Measurements from ENCODE around the gene FLNB. TPM values are rescaled to one million over a fixed set of nuclear protein-coding genes. Genes with fewer than 3 reads are reported as not detected.
A peak's percentile ranks its signal among the peaks of the same experiment; 100 is the strongest.

The FLNB gene
- total RNA-seq, 2 donors from 2014 or later: 96.9 to 139 TPM

GRCh38 chr3:58072763-58073130, 64.5 kb downstream of the FLNB start:
- DNase-seq (ENCODE audit: low spot score): no peak
- Histone ChIP-seq H3K36me3 (peaks cover 5% of the 10 kb centered on the region), H3K27me3 (replicated peaks; ENCODE audit: insufficient read depth) (no peaks in the 10 kb centered on the region), H3K4me1 (ENCODE audit: control insufficient read depth in 1 of 2, low read depth in 2 of 2) (peaks cover 34 to 74% of the 10 kb centered on the region in 2 donors), H3K27ac (peak overlapping the region; percentile 62 to 87), H3K9me3 (no peaks in the 10 kb centered on the region), H3K4me3 (peak overlapping the region; percentile 1)
- no peak for ATAC-seq (ENCODE audit: insufficient number of reproducible peaks, low FRiP score, low read depth)
- no peak for TF ChIP-seq CTCF (IDR thresholded peaks at IDR 0.05)

DNA sequence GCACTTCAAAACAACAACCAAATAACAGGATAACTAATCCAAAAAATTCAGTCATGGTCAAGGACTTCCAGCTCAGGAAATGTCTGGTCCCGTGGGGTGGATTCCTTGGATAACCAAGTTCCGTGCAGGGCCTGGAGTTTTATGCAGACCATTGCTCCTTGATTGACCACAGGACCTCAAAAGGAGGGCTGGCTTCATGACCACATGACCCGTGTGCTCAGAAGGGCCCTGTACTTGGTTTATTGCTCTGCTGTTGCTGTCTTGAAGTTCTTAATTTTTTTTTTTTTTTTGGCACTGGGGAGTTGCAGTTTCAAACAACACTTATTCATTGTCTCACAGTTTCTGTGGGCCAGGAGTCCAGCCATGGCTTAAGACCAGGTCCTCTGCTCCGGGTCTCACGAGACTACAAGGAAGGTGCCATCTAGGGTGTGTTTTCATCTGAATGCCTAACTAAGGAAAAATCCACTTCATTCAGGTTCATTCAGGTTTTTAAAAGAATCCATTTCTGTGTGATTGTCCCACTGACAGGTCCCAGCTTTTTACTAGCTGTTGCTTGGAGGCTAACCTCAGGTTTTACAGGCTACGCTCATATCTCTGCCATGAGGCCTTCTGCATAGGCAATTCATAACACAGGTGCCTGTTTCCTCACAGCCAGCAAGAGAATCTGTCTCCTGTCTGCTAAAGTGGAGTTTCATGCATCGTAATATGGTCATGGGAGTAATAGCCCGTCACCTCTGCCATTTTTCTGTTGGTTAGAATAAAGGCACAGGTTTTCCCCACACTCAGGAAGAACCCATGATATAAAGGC, 65.3 kb downstream of the FLNB start:
- ATAC-seq (ENCODE audit: insufficient number of reproducible peaks, low FRiP score, low read depth) (peak; percentile 44), DNase-seq (ENCODE audit: low spot score) (no peak)
- H3K27ac ChIP-seq: peak overlapping the region; percentile 62 to 87
- H3K36me3 ChIP-seq: peaks cover 6% of the 10 kb centered on the region
- no peaks in the 10 kb centered on the region for H3K9me3 ChIP-seq
- peaks cover 30 to 74% of the 10 kb centered on the region in 2 donors for H3K4me1 ChIP-seq (ENCODE audit: control insufficient read depth in 1 of 2, low read depth in 2 of 2)
- TF ChIP-seq CTCF (IDR thresholded peaks at IDR 0.05): no peak
- H3K27me3 ChIP-seq (replicated peaks; ENCODE audit: insufficient read depth): no peaks in the 10 kb centered on the region
- no peak overlapping the region for H3K4me3 ChIP-seq

DNA sequence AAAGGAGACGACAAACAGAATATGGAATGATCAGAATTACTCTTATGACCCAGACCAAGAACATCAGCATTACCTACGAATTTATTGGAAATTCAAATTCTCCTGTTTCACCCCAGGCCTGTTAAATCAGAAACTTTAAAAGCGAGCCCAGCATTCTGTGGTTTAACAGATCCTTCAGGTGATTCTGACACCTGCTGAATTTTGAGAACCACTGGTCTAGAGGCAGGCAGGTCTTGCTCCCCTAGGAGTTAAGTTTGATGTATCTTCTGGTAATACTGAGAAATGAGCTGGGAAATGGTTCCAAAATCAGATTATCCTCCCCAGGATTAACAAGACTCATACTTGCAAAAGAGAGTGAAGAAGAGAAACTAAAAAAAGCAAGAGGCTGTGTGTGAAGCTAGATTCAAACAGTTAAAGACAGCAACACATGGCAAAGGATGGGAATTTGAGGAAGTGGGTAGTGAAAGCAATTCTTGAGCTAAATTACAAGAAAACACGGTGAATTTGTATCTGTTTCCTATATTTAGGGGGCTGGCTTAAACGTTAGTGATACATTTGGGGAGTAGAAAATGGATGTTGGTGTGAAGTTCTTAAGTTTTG, 66.0 kb downstream of the FLNB start:
- DNase-seq (ENCODE audit: low spot score) (no peak), ATAC-seq (ENCODE audit: insufficient number of reproducible peaks, low FRiP score, low read depth) (no peak)
- Histone ChIP-seq H3K4me3 (no peak overlapping the region), H3K36me3 (peaks cover 11% of the 10 kb centered on the region), H3K9me3 (no peaks in the 10 kb centered on the region), H3K27me3 (replicated peaks; ENCODE audit: insufficient read depth) (no peaks in the 10 kb centered on the region), H3K27ac (peak overlapping the region; percentile 62 to 87), H3K4me1 (ENCODE audit: control insufficient read depth in 1 of 2, low read depth in 2 of 2) (peaks cover 30 to 70% of the 10 kb centered on the region in 2 donors)
- TF ChIP-seq CTCF (IDR thresholded peaks at IDR 0.05): no peak

DNA sequence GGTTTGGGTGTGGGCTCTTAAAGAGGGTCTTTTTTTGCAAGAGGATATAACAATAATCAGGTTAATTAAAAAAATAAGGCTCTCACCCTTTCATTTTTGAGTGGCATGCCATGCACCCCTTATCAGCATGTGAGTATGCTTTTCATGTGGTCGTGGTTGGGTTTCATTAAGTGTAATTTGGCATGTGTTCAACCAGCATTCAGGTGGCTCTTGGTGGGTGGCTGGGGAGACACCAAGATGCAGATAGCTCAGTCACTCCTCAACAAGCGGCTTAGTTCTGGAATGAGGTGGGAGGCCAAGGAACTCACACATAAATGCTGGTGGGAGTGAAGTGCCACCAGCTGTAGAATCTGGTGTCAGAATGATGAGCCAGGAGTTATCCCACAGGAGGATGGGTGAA, 66.8 kb downstream of the FLNB start:
- no peak for TF ChIP-seq CTCF (IDR thresholded peaks at IDR 0.05)
- H3K4me3 ChIP-seq: no peak overlapping the region
- H3K27me3 ChIP-seq (replicated peaks; ENCODE audit: insufficient read depth): no peaks in the 10 kb centered on the region
- H3K4me1 ChIP-seq (ENCODE audit: control insufficient read depth in 1 of 2, low read depth in 2 of 2): peaks cover 30 to 69% of the 10 kb centered on the region in 2 donors
- no peak overlapping the region for H3K27ac ChIP-seq
- no peak for ATAC-seq (ENCODE audit: insufficient number of reproducible peaks, low FRiP score, low read depth)
- DNase-seq (ENCODE audit: low spot score): no peak
- no peaks in the 10 kb centered on the region for H3K9me3 ChIP-seq
- H3K36me3 ChIP-seq: peaks cover 16% of the 10 kb centered on the region

DNA sequence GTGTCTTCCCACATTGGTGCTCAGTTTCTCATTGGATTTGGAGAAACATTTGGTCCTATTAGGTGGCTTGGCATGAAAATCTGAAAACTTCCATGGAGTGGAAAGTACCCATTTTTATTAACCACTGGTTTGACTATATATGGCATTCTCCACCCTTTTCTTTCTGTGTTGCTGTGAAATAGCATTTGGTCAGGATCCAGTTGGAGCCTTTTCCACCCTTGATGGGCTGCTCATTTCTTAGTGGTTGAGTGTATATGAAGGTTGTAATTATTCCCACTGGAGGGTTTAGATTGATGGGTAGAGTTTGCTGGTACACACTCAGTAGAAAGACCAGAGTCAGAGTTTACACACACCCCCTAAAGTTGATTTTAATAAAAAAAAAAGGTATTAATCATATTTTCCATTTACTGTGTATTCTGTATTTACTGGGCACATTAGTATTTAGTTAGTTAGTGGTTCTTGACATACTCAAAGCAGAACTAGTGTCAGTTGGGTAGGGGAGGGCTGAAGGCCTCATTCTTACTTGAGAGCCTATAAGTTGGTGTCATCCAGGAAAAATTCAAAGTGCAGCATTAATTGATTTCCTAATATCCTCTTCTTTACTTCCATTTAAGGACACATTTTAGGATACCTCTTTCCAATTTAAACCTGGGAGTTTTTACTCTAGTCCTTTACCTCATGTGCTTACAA, 69.5 kb downstream of the FLNB start:
- Histone ChIP-seq H3K4me1 (ENCODE audit: control insufficient read depth in 1 of 2, low read depth in 2 of 2) (peaks cover 18 to 66% of the 10 kb centered on the region in 2 donors), H3K27ac (peak overlapping the region in 1 of 2 donors; percentile 37), H3K4me3 (no peak overlapping the region), H3K27me3 (replicated peaks; ENCODE audit: insufficient read depth) (no peaks in the 10 kb centered on the region), H3K9me3 (no peaks in the 10 kb centered on the region), H3K36me3 (peaks cover 16% of the 10 kb centered on the region)
- ATAC-seq (ENCODE audit: insufficient number of reproducible peaks, low FRiP score, low read depth) (no peak), DNase-seq (ENCODE audit: low spot score) (no peak)
- TF ChIP-seq CTCF (IDR thresholded peaks at IDR 0.05): no peak

Measured in thoracic aorta (tissue), 2 donors.